NCI-H2227 (cell line): ENCODE measurements around the gene SFXN2.
A peak's percentile ranks its signal among the peaks of the same experiment; 100 is the strongest.
"Not testable (repeated sequence)": the region's sequence is repeated elsewhere in the genome, so short reads cannot be mapped to it uniquely, and the experiment has no call there.

Experiments
- DNase-seq: peaks from one replicate; lab custom pipeline; 2025; ENCODE audit not compliant: unreplicated experiment; lab: John Stamatoyannopoulos, UW

SFXN2 gene, protein sequence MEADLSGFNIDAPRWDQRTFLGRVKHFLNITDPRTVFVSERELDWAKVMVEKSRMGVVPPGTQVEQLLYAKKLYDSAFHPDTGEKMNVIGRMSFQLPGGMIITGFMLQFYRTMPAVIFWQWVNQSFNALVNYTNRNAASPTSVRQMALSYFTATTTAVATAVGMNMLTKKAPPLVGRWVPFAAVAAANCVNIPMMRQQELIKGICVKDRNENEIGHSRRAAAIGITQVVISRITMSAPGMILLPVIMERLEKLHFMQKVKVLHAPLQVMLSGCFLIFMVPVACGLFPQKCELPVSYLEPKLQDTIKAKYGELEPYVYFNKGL

DNA sequence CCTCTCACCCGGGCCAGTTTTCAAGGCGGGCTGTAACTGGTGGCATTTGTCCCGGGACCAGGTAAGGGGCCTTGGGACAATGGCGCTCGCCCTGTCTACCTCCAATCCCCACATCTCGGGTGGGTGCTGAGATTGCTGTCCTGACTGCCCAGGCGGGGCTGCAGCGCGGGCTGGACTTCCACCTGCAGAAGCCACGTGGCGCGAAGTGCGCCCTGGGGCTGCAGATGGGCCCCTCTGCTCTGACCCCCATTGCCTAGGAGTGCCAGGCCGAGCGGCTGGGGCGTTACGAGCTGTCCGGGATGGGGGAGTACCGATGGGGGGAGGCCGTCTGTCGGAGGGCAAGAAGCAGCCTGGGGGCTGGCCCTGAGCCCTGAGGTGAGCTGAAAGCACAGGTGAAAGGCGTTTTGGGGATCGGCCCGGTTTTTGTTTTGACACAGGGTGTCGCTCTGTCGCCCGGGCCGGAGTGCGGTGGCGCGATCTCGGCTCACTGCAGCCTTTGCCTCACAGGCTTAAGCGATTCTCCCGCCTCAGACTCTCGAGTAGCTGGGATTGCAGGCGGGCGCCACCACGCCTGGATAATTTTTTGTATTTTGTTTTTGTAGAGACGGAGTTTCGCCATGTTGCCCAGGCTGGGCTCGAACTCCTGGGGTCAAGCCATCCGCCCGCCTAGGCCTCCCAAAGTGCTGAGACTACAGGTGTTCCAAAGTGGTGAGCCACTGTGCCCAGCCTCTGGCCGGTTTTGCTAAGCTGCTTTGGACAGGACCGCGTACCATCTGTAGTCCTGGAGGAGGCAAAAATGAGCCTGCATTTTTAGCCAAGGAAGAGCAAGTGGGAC, at the start of gene SFXN2:
Gene SFXN2, plus strand, starts transcription at position 16 of the 835 bp plus-strand sequence. CDS start 12,001 bp downstream, outside the sequence.
- peak; percentile 16 for DNase-seq

DNA sequence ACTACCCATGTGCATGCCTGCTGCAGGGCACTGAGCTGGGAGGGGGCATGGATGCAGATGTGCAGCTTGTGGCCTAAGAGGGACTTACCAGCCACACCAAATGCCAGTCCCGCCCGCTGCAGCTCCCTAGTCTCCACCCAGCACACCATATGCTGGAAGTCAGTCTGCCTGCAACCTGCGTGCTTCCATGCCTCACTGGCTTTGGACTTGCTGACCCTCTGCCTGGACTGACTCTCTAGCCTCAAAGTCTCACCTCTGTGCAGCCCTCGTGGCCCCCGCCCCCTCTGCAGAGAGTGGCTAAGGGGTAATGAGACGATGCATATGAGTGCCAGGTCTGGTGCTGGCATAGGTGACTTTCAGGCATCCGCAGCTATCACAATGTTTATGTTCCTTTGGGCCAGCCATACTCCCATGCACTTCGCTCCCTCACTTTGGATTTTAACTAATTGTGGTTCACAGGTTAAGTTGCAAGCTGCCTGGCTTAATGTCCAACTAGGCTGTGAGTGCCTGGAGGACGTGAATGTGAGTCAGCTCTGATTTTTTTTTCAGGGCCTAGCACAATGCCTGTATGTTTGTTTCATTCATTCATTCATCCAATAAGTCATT, 48.4 kb upstream of the SFXN2 start:
- no peak for DNase-seq

DNA sequence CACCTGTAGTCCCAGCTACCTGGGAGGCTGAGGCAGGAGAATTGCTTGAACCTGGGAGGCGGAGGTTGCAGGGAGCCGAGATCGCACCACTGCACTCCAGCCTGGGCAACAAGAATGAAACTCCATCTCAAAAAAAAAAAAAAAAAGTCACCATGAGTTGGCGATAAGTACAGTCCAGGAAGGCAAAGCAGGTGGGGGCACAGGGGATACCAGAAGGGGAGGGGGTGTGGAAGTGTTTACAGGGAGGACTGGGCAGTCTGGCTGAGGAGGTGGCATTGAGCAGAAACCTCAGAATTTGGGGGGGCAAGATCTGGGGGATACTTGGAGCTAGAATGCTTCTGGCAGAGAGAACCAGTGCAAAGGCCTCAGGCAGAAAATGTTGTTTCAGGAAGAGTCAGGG, 47.0 kb upstream of the SFXN2 start:
- DNase-seq = not testable (repeated sequence)

DNA sequence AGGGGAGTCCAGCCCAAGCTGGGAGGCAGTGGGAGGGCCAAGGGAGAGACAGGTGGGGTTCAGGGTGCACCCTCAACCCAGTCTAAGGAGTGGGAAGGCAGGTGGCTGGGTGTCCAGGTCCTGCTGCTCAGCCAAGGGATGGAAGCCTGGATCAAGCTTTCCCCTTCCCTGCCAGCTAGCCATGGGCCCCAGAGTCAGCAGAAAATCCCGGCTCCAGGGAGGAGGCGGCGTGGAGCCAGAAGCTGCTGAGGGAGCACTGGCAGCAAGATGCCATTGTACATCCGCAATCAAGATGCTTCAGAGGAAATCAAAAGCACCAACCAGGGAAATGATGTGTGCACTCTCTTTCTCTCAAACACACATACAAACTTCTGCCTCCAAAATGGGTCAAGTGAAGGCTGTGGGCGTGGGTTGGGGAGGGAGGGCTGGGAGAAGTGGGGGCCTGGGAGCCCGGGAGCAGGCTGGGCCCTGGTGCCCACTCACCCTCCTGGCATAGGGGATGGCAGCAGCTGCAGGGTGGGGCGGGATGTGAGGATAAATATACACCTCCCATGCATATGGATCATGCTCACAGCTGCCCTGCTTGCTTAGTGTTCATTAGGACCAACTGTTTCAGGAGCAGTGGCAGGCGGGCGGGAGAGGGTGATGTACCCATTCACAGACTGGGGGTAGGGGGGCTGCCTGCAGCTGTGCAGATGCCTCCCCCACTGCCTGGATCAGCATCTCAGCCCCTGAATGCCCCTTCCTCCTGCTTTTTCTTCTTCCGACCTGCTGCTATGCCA, 45.9 kb upstream of the SFXN2 start:
- DNase-seq = no peak

DNA sequence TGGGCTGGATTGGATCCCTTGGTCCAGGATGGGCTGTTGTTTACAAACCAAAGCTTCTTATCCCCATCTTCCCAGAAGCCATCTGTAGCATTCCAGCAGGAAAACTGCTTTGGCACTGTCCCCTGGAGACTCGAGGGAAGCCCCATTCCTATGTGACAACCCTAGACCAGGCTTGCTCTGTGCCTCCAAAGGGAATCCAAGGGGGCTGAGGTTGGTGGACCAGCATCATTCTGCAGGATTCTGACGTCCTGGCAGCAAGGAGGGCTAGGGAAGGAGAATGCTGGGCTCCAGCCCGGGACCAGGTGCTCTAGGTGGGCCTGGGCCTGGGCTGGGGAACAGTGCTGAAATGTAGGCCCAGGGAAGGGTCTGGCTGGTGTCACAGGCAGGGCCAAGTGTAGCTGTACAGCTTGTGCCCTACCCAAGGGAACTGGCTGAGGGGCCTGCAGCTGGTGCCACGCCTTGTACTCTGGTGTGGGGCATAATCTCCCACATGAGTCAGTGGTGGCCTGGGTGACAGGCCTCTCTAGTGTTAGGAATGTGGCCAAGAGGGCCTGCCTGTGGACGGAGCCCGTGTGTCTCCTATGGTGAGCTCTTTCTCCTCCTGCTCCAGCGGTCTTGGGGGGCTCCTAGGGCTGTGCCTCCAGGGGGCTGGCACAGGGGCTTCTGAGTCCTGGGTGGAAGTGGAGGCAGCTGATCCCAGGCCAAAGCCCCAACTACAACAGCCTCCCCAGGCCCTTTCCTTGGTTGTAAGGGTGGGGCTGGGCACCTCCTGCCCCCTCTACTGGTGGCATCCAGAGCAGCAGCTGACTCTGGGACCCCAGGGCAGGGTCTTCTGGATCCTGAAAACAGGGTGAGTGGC, 45.0 kb upstream of the SFXN2 start:
- DNase-seq = no peak

DNA sequence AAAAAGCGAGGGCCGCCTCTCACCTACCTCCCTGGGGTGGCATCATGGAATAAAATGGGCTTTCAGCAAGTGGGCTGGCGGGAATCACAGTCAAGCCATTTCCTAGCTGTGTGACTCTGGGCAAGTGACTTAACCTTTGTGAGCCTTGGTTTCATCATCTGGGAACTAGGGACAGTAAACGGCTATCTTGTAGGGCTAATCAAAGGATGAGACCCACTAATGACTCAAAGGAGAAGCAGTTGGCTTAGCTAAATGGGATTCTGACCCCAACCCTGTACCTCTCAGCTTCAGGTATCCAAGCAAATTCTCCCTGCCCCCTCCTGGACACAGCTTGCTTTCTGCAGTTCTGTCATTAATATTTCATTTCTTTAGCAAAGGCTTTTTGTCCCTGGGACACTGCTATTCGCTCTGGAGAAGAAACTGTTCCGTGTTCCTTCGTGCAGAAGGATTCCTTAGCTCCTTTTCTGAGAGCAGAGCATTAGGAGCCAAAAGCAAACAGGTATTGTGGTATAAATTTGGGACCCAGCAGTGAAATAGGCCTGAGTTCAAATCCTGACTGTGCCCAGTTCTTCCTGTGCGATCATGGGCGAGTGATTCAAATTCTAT, 44.3 kb upstream of the SFXN2 start:
- DNase-seq = no peak

DNA sequence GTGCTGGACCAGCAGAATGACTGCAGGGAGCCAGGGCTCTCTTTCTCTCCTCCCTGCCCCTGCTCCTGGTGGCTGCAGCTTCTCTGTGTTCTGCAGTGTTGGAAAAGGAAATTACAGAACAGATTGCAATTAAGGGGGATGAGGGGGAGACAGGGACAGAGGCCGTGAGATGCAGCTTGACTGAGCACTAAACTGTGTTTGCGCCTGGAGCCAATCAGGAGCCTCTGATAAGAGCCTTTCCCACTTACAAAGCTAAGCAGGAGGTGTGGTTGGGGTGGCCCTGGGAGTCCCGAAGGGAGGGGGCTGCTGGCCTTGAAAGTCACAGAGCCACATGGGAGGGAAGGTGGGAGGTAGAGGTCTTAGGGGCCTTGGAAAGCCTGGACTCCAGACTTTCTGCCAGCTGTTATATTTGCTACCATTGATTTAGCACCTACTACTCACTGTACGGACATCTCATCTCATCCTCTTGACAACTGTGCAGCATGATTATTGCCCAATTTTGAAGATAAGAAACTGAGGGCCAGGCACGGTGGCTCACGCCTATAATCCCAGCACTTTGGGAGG, 43.5 kb upstream of the SFXN2 start:
- DNase-seq = peak; percentile 62

DNA sequence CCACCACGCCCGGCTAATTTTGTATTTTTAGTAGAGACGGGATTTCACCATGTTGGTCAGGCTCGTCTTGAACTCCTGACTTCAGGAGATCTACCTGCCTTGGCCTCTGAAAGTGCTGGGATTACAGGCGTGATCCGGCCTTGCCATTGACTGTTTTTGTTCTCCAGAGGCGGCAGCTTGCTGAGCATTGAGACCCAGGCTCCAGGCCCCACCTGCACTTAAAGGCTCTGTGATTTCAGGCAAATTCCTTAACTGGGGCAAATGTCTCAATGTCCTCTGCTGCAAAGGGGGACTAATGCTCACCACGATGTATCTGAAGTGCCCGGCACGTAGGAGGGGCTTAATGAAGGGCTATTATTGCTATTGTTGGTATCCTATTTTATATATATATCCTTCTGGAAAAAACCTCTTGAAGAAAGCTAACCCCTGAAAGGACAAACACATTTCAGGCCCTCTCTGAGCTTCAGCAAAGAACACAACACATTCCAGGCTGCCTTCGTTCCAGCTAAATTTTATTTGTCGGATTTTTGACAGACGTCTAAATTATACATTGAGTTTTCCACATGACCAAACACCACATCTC, 41.1 kb upstream of the SFXN2 start:
- DNase-seq = peak; percentile 21

DNA sequence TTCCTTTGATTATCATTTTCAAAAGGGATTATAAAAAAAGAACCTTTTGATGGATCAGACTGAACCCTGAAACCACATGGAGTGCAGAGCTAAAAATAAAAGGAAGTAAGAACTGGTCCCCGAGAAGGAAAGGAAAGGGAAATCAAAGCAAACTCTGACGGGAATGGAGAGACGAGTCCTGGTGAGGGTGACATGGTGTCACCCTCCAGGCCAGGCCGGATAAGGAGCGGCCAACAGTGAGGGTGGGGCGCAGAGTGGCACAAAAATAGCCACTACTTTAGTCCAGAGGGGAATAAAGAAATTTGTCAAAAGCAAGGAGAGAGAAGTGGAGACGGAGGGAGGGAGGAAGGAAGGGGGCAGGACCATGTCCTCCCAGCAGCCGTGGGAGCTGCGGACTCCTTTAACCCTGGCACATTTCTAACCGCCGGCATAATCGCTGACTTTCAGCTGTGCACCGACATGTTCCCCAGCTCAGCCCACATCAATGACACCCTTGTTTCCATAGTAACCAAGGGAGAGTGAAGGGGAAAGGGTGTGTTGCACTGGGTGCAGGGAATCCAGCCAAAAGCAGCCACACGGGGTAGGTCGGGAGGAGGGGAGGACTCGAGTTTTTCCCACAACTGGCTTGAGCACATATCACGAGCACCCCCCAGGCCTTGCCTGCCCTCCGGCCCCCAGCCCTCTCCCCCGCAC, 40.5 kb upstream of the SFXN2 start:
- peak; percentile 76 for DNase-seq

DNA sequence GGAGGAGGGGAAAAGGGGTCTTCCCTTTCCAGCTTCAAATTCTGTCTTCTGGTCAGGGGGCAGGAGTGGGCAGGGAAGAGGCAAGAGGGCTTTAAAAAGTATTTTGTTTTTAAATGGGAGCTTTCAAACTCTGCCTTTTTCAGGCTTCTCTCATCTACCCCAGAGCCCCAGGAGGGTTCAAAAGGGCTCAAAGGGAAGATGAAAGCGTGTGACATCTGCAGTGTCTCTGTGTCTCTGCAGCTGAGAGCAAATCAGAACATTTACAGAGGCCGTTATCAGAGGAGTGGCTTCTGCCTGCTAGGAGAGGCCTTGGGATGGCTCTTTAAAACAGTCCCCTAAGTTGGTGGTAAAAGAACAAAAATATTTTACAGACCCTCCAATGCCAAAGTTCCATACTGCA, 39.9 kb upstream of the SFXN2 start:
- DNase-seq = peak; percentile 20

DNA sequence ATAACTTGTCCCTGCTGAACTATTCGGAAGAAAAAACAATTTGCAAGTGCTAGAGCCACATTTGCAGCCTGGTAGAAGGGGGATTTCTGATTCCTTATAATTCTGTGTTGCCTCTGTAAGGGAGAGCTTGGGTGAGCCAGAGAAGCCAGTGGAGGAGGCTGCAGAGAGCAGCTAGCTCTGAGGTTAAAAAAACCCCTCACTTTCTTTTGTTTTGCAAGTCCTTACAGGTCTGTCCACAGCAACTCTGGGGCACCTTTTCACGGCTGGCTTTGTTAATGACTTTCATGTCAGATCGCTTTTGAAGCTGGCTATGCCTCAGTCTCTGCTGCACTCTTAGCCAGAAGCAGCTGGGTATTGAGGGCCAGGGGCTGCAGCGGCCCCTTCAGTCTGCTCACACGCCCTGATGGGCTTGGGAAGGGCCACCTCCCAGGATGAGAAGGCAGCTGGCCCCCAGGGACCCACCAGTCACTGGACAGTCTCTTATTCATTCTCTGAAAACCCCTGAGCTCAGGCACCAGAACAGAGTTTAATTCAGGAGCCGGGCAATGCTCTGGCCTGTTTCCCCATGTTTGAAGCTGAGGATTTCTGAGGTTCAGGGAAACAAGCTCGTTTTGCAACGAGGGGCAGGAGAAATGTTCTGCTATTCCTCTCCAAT, 39.3 kb upstream of the SFXN2 start:
- no peak for DNase-seq

DNA sequence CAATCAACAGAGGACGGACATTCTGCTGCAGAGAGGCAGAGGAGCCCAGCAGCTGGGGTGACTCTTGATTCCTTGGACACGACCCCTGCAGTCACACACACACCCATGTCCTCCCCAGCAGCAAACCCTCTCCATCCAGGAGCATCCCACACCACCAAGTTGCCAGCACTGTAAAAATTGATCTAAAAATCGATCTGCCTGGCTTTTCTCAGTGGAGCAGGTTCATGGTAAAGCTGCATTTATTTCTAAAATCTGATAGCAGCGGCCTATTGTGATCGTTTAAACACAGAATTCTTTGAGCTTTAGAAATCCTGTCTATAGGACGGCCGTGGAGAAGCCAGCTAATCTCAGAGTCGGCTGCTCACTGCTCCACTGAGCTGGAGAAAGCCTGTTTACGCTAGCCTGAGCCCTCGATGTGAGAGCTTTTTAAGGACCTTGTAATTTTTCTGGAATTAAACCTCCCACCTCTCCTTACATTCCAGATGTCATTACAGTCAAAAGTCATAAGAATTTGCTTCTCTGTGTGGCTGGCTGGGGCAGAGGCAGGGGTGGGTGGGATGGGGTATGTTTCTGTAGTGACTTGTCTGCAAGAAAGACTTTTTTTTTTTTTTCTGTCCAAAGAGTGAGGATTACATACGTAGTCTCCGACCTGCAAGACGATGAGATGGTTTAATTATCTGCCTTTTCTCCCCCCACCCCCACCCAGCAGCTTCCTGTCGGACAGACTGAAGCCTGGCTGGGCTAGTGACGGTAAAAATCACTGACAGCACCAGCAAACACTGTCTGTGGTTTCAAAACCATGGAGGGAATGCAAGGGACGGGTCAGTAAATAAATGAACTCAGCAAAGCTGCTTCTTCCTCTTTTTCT, 38.5 kb upstream of the SFXN2 start:
- DNase-seq = peak; percentile 37

DNA sequence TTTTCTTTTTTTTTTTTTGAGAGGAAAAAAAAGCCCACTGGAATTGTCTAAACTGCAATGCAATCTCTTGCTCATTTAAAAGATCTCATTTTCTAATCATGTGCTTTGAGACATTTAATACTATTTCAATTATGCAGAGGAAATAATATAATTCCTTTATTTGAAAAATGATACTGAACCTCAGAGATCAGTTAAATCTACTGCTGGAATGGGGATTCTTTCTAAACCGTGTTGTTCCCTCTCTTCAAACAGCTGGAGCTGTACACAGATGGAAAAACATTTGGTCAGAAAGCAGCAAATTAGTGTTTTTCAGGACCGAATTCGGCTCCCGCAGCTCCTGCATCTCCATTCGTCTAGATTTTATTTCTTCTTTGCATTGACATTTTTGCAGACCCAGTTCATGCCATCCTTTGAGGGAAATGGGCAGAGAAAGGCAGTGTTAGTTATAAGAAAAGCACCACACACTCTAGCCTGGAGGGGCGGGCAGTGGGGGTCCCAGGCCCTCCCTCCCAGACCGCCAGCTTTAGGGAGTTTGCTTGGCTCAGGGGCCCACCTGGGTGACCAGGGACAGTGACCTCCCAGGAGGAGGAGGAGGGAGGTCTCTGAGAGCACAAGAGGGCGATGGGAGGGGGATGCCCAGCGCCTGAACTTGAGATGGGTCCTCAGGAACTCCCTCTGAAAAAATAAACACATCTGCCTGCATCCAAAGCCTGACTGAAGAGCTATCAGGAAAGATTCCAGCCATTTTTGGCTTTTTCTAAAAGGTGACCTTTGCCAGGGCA, 37.7 kb upstream of the SFXN2 start:
- no peak for DNase-seq

DNA sequence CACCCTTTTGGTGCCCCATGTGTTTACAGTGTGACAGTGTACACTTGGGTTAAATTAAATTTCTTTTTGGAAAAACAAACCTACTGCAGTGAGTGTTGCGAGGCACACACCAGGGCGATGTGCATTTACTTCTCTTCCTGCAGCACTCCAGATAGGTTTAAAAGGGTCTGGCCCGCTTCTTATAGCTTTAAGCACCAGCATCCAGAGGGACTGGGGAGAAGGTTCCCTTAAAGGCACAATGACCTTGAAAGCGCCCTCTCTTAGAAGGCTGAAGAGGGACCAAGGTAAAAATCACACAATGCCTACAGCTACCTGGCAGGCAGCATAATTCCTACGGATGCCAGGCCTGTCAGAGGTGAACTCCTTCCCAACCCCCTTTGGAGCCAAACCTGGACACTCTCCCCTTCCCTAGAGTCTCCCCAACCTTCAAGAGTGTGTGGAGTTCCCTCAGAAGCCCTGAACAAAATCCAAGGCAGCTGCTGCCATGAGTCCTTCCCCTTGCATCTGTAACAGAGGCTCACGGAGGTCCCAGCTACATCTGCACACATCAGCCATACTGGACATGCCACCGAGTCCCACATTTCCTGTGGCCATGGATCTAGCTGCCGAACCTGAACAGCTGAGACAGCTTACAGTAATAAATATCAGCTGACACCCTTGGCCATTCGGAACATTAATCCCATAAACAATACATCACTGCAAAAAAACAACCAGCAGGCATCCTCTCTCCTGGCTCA, 36.9 kb upstream of the SFXN2 start:
- no peak for DNase-seq

DNA sequence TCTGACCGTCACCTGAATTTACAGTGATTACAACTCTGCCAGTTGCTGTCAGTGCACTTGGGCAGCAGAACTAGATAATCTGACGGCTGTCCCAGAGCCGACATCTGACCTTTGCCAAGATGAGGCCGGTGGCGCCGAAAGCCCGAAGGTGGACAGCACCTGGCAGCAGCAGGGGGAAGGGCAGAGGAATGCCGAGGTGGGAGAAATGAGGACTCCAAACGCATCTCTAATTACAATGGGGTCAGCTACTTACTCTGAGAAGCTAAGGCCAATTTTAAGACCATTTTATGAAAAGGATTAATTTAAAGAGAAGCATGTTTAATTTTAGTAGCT, 36.4 kb upstream of the SFXN2 start:
- no peak for DNase-seq

DNA sequence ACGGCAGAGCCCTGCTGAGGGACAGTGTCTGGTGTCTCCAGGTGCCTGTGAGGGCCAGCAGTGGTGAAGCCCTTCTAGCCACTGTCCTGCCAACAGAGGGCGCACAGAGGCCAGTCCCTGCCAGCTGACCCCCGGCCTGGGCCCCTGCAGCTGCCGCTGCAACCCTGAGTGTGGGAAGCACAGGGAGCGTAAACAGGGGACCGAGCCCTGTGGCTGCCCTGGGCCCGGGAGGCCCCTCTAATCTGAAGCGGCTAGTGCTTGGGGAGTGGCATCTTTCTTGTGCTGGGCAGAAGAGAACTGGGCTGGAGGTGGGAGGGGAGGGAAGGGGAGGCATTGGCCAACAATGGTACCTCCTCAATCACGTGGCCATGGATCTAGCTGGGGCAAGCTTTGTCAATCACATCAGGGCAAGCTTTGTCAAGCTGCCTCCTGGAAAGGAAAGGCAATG, 35.6 kb upstream of the SFXN2 start:
- DNase-seq = peak; percentile 70
